ENCODE results near the gene DIP2C. TPM values are rescaled to one million over a fixed set of nuclear protein-coding genes. Genes with fewer than 3 reads are reported as not detected.

The DIP2C gene
- polyA plus RNA-seq, 1 of the 3 experiments (the other 2 are of a cell fraction) = 8.7 TPM

- TF ChIP-seq, protein P1, sequence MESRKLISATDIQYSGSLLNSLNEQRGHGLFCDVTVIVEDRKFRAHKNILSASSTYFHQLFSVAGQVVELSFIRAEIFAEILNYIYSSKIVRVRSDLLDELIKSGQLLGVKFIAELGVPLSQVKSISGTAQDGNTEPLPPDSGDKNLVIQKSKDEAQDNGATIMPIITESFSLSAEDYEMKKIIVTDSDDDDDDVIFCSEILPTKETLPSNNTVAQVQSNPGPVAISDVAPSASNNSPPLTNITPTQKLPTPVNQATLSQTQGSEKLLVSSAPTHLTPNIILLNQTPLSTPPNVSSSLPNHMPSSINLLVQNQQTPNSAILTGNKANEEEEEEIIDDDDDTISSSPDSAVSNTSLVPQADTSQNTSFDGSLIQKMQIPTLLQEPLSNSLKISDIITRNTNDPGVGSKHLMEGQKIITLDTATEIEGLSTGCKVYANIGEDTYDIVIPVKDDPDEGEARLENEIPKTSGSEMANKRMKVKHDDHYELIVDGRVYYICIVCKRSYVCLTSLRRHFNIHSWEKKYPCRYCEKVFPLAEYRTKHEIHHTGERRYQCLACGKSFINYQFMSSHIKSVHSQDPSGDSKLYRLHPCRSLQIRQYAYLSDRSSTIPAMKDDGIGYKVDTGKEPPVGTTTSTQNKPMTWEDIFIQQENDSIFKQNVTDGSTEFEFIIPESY (IDR thresholded peaks at IDR 0.05; ENCODE audit: borderline replicate concordance, low read depth) = no peak
- TF ChIP-seq FOXM1 (IDR thresholded peaks at IDR 0.05; ENCODE audit: low read depth) (no peak), EP300 (IDR thresholded peaks at IDR 0.05; ENCODE audit: borderline replicate concordance in 1 of 2, low read depth in 1 of 2, low read length in 1 of 2) (no peak), ELF1 (IDR thresholded peaks at IDR 0.05) (no peak)
Observed at GRCh38 chr10:595473-595872, 94.0 kb downstream of the DIP2C start (continued).

- Histone ChIP-seq H3K4me2 (no peak overlapping the region), H3K4me3 (ENCODE audit: low read depth in 2 of 2, low read length in 1 of 2) (no peak overlapping the region), H3K9me3 (no peaks in the 10 kb centered on the region), H3K4me1 (ENCODE audit: control insufficient read depth in 1 of 2, insufficient read depth in 2 of 2, low read depth in 1 of 2, low read length in 1 of 2) (peaks cover 6 to 19% of the 10 kb centered on the region in 2 experiments; a peak in 3 of 4 replicates), H3K36me3 (replicated peaks in 1 of 2; ENCODE audit: control insufficient read depth in 1 of 2, insufficient read depth in 2 of 2, low read length in 1 of 2) (no peaks in the 10 kb centered on the region), H3K9ac (no peak overlapping the region), H3K9me2 (no peaks in the 10 kb centered on the region), H3K27ac (ENCODE audit: low read depth in 2 of 2, low read length in 1 of 2) (no peak overlapping the region), H2AFZ (ENCODE audit: low read depth) (no peak overlapping the region), H3F3A (replicated peaks; ENCODE audit: insufficient read depth) (peaks cover 8% of the 10 kb centered on the region), H3K27me3 (ENCODE audit: insufficient read depth) (no peaks in the 10 kb centered on the region), H3K79me2 (ENCODE audit: insufficient read depth) (peaks cover 86% of the 10 kb centered on the region), H4K20me1 (ENCODE audit: insufficient read depth) (peaks cover 12% of the 10 kb centered on the region)
- ChIA-PET POLR2A (no interaction called here), CTCF (no interaction called here)
- no peak for DNase-seq
- WGBS (ENCODE audit: low lambda C conversion rate) = 97% methylated on average over 26 of the region's 28 CpGs
- TF ChIP-seq, protein P2, sequence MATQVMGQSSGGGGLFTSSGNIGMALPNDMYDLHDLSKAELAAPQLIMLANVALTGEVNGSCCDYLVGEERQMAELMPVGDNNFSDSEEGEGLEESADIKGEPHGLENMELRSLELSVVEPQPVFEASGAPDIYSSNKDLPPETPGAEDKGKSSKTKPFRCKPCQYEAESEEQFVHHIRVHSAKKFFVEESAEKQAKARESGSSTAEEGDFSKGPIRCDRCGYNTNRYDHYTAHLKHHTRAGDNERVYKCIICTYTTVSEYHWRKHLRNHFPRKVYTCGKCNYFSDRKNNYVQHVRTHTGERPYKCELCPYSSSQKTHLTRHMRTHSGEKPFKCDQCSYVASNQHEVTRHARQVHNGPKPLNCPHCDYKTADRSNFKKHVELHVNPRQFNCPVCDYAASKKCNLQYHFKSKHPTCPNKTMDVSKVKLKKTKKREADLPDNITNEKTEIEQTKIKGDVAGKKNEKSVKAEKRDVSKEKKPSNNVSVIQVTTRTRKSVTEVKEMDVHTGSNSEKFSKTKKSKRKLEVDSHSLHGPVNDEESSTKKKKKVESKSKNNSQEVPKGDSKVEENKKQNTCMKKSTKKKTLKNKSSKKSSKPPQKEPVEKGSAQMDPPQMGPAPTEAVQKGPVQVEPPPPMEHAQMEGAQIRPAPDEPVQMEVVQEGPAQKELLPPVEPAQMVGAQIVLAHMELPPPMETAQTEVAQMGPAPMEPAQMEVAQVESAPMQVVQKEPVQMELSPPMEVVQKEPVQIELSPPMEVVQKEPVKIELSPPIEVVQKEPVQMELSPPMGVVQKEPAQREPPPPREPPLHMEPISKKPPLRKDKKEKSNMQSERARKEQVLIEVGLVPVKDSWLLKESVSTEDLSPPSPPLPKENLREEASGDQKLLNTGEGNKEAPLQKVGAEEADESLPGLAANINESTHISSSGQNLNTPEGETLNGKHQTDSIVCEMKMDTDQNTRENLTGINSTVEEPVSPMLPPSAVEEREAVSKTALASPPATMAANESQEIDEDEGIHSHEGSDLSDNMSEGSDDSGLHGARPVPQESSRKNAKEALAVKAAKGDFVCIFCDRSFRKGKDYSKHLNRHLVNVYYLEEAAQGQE (IDR thresholded peaks at IDR 0.05; ENCODE audit: low read depth, low read length) = no peak
- TF ChIP-seq, protein P3, sequence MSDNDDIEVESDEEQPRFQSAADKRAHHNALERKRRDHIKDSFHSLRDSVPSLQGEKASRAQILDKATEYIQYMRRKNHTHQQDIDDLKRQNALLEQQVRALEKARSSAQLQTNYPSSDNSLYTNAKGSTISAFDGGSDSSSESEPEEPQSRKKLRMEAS (IDR thresholded peaks at IDR 0.05; ENCODE audit: low read depth) = no peak
- no peak for TF ChIP-seq GATA2 (CRISPR knock-in tag; IDR thresholded peaks at IDR 0.05)
Observed at GRCh38 chr10:594584-595270, 94.7 kb downstream of the DIP2C start.

DNA sequence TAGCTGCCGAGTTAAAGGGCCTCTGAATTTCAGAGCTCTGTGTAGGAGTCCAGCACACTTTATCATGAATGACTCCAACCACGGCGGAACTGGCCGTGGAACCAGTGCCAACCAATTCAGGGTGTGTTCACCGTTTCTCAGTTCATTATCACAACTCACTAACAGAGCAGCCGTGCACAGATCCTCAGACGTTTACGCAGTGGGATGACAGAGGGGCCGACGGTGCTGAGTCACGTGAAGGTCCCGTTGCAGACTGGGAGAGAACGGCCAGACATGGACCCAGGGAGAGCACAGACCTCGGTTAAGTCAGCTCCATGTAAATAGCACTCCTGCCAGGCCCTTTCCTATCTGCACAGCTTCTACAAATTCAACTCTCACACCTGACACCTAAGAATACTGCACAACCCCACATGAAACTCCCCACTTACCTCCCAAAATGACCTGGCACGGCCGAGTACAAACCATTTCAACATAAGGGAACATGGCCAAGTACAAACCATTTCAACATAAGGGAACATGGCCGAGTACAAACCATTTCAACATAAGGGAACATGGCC, 95.5 kb downstream of the DIP2C start:
- H3K36me3 ChIP-seq (replicated peaks in 1 of 2; ENCODE audit: control insufficient read depth in 1 of 2, insufficient read depth in 2 of 2, low read length in 1 of 2) = no peaks in the 10 kb centered on the region
- peaks cover 3% of the 10 kb centered on the region for H3F3A ChIP-seq (replicated peaks; ENCODE audit: insufficient read depth)
- H3K9me2 ChIP-seq = no peaks in the 10 kb centered on the region
- no peak overlapping the region for H2AFZ ChIP-seq (ENCODE audit: low read depth)
- peaks cover 6 to 11% of the 10 kb centered on the region in 2 experiments; a peak in 3 of 4 replicates for H3K4me1 ChIP-seq (ENCODE audit: control insufficient read depth in 1 of 2, insufficient read depth in 2 of 2, low read depth in 1 of 2, low read length in 1 of 2)
- no peak for DNase-seq
- ChIA-PET CTCF (no interaction called here), POLR2A (no interaction called here)
- H3K4me2 ChIP-seq = no peak overlapping the region
- H3K4me3 ChIP-seq (ENCODE audit: low read depth in 2 of 2, low read length in 1 of 2) = no peak overlapping the region
- H3K27me3 ChIP-seq (ENCODE audit: insufficient read depth) = no peaks in the 10 kb centered on the region
- TF ChIP-seq, protein P3 (IDR thresholded peaks at IDR 0.05; ENCODE audit: low read depth) = no peak
- TF ChIP-seq GATA2 (CRISPR knock-in tag; IDR thresholded peaks at IDR 0.05) (no peak), YY1 (IDR thresholded peaks at IDR 0.05; ENCODE audit: low read depth) (no peak), JUND (IDR thresholded peaks at IDR 0.05) (no peak), ELF1 (IDR thresholded peaks at IDR 0.05) (no peak), MXI1 (IDR thresholded peaks at IDR 0.05; ENCODE audit: low read depth, low read length) (no peak), USF2 (IDR thresholded peaks at IDR 0.05; ENCODE audit: borderline replicate concordance, low read depth, low read length) (no peak), EP300 (IDR thresholded peaks at IDR 0.05; ENCODE audit: borderline replicate concordance in 1 of 2, low read depth in 1 of 2, low read length in 1 of 2) (no peak), NFIC (IDR thresholded peaks at IDR 0.05; ENCODE audit: borderline replicate concordance) (no peak), RAD21 (IDR thresholded peaks at IDR 0.05; ENCODE audit: low read length) (no peak), NRF1 (IDR thresholded peaks at IDR 0.05; ENCODE audit: low read depth, low read length) (no peak)
- TF ChIP-seq, protein P1 (IDR thresholded peaks at IDR 0.05; ENCODE audit: borderline replicate concordance, low read depth) = no peak
- 94% methylated on average over 16 of the region's 17 CpGs for WGBS (ENCODE audit: low lambda C conversion rate)
- no peak overlapping the region for H3K27ac ChIP-seq (ENCODE audit: low read depth in 2 of 2, low read length in 1 of 2)
- H3K9me3 ChIP-seq = no peaks in the 10 kb centered on the region
- peaks cover 19% of the 10 kb centered on the region for H4K20me1 ChIP-seq (ENCODE audit: insufficient read depth)
- H3K9ac ChIP-seq = no peak overlapping the region
- peaks cover 84% of the 10 kb centered on the region for H3K79me2 ChIP-seq (ENCODE audit: insufficient read depth)
